C4-2B (cell line): Measurements from ENCODE around the gene FCN1.

Experiments used
- H3K27ac ChIP-seq: fragments of 450-650 bp; 2 replicates; pipeline ENCODE4 v1.5.1; 2017
- ZFX ChIP-seq: fragments of 450-650 bp; IDR thresholded peaks from 2 replicates; pipeline ENCODE4 v1.6.1; 2017
- TF ChIP-seq, protein P1 (sequence below): fragments of 450-650 bp; conservative IDR thresholded peaks from 2 replicates; pipeline ENCODE4 v1.5.1; 2017; ENCODE audit warnings: mild to moderate bottlenecking

Gene FCN1

DNA sequence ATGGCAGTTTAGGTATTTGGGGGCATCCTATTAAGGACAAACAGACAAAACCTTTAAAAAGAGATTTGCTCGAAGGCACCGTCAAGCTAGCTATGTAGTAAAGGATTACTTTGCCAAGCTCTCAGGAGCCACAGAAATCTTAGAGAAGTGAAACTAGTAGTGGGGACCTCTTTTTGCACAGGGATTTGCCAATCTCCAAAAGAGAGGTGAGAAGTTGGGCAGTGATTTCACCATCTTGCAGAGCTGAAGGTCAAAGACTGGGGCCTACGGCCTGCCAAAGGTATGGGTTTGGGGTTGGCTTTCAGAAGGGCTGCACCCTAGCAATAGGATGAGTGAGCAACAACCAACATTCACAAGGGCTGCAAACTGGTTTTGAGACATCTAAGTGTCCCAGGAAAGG lies 1.6 kb upstream of the FCN1 start:
- TF ChIP-seq ZFX: no peak
- TF ChIP-seq, protein P1, sequence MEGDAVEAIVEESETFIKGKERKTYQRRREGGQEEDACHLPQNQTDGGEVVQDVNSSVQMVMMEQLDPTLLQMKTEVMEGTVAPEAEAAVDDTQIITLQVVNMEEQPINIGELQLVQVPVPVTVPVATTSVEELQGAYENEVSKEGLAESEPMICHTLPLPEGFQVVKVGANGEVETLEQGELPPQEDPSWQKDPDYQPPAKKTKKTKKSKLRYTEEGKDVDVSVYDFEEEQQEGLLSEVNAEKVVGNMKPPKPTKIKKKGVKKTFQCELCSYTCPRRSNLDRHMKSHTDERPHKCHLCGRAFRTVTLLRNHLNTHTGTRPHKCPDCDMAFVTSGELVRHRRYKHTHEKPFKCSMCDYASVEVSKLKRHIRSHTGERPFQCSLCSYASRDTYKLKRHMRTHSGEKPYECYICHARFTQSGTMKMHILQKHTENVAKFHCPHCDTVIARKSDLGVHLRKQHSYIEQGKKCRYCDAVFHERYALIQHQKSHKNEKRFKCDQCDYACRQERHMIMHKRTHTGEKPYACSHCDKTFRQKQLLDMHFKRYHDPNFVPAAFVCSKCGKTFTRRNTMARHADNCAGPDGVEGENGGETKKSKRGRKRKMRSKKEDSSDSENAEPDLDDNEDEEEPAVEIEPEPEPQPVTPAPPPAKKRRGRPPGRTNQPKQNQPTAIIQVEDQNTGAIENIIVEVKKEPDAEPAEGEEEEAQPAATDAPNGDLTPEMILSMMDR: no peak
- H3K27ac ChIP-seq: no peak overlapping the region

DNA sequence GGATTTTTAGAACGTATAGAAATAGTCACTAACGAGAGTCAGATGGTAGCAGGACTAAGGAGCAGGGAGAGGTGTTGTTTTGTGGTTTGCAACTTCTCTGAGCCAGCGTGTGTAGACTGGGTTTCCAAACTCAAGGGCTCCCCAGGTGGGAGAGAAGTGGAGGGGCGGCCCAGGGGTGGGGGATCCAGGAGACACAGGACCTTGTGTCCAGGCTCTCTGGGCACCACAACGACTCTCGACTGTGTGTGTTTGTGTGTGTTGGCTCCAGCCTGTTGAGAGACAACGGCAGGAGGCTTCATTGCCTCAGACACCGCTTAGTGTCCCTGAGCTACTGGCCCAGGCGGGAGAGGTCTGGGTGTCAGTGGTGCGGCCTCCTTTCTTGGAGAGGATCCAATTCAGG lies 934 bp upstream of the FCN1 start:
- TF ChIP-seq, protein P1: no peak
- no peak for TF ChIP-seq ZFX
- no peak overlapping the region for H3K27ac ChIP-seq

DNA sequence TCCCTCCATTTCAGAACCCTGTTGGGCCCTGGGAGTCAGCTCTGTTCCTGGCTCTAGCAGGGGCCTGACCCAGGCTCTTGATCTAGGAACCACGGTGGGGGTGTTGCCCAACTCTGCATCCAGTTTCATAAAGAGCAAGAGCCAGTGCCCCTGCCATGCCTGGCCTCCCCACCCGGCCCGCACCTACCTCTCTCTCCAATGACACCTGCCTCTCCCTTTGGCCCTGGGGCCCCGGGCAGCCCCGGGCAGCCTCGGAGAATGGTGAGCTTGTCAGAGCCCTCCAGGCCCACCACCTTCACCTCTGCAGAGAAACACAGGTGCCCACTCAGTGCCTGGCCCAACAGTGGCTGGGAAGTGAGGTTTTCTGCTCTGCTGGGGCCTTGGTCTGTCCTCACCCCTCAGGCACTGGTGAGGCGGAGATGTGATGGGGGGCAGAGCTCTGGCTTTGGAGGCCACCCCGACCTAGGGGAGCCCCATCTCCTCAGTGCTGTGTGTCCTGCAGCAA lies 1.5 kb downstream of the FCN1 start:
- no peak for TF ChIP-seq ZFX
- TF ChIP-seq, protein P1: no peak
- no peak overlapping the region for H3K27ac ChIP-seq

DNA sequence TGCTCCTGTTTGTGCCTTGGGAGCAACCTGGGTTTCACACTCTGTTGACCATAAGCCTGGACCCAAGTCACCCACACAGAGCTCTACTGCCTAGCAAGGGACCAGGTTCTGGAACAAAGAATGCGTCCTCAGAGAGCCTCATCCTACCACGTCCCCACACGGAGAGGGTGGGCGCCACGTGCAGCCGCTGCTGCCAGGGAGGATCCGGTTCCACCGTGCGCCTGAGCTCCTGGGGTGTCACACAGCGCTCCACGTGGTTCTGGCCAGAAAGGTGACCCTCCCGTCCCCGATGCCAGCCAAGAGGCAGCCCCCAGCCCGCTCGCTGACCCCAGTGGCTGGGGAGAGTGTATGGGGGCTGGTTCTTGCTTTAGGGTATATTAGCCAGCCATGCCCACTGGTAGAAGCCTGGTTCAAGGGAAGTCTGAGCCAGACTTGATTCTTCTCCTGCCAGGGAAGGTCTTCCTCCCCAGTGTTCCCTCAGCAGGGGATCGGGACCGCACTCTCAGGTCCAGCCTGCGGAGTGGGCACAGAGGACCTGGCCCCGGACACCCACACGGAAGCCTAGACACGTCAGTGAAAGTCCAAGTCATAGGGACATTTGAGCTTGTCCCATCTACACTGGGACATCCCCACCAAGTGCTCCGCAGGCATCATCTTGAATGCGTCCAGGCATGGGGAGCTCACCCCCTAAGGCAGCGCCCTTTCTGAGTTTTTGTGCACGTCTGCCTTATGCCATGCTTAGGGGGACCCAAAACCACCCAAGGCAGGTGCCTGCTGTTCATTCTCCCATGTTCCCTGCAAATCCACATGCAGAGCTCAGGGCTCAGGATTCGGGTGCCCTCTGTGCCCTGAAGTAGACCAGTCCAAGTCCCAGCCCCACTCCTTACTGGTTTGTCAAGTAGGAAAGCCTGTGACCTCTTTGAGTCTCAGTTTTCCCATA lies 2.4 kb downstream of the FCN1 start:
- H3K27ac ChIP-seq: no peak overlapping the region
- TF ChIP-seq, protein P1: no peak
- no peak for TF ChIP-seq ZFX

DNA sequence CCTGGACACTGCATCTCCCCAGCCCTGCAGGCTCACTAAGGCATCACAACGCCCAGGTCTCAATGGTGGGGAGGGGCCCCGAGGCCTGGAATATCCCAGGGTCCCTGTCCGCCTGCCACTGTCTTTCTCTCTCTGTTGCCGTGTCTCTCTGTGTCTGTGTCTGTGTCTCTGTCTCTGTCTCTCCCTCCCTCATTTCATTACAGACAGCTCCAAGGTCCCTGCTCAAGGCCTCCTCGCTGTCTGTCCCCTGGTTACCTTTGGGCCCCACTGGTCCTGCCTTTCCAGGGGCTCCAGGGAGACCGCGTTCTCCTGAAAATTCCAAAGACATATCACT lies 3.2 kb downstream of the FCN1 start:
- TF ChIP-seq ZFX: no peak
- TF ChIP-seq, protein P1: no peak
- H3K27ac ChIP-seq: no peak overlapping the region

DNA sequence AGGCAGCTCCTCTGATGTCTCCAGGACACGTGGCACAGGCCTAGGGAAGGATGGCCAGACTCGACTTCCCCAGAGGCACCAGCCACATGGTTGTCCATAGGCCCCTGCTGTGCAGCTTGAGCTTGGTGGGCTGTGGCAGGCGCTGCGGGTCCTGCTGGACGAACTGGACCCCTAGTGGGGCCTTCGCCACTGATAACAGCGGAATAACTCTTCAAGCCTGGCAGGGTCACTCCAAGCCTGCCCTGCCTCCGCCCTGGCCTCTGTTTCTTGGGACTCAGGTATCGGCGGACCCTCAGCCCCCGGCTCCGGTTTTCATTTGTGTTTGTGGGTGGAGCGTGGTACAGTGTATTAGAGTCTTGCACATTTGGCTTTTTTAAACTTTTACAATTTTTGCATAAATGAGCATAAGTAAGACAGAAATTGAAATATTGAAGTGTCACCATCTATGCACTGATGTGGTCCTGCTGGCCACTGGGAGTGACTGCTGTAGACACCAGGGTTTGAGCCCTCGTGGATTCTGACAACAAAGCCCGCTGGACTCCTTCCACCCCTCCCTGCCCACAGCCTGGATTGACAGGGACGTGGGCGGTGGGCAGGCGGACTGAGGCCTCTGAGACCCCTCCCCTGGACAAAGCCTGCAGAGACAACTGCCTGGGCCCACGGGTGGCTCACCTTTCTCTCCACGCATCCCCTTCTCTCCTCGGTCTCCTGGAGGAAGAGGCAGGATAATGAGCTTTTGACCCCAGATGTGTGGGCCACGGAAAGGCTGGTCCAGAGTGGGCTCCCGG lies 3.8 kb downstream of the FCN1 start:
- no peak overlapping the region for H3K27ac ChIP-seq

More for the DNA sequence above, 3.8 kb downstream of the FCN1 start:
- TF ChIP-seq, protein P1: no peak
- no peak for TF ChIP-seq ZFX
